ENCODE data around the gene FNDC3A.

The FNDC3A gene

DNA sequence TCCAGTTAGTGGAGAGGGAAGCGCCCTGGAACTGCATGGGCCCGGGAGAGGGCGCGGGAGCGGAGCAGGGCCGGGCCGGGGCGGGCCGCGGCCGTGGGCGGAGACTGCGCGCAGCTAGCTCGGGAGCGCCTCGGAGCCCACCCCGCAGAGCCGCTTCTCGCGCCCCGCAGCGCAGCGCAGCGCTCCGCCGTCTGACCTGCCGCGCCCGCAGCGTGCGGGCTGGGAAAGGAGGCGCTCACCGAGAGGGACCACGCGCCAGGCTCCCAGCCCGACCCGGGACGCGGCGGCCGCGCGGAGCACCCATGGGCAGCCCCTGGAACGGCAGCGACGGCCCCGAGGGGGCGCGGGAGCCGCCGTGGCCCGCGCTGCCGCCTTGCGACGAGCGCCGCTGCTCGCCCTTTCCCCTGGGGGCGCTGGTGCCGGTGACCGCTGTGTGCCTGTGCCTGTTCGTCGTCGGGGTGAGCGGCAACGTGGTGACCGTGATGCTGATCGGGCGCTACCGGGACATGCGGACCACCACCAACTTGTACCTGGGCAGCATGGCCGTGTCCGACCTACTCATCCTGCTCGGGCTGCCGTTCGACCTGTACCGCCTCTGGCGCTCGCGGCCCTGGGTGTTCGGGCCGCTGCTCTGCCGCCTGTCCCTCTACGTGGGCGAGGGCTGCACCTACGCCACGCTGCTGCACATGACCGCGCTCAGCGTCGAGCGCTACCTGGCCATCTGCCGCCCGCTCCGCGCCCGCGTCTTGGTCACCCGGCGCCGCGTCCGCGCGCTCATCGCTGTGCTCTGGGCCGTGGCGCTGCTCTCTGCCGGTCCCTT, 244.5 kb downstream of the FNDC3A start, which contains the start of gene MLNR:
Gene MLNR, plus strand, starts transcription at position 303 of the 820 bp plus-strand sequence. Its CDS starts 0 bp downstream, at position 303.
- DNase-seq: no peak

DNA sequence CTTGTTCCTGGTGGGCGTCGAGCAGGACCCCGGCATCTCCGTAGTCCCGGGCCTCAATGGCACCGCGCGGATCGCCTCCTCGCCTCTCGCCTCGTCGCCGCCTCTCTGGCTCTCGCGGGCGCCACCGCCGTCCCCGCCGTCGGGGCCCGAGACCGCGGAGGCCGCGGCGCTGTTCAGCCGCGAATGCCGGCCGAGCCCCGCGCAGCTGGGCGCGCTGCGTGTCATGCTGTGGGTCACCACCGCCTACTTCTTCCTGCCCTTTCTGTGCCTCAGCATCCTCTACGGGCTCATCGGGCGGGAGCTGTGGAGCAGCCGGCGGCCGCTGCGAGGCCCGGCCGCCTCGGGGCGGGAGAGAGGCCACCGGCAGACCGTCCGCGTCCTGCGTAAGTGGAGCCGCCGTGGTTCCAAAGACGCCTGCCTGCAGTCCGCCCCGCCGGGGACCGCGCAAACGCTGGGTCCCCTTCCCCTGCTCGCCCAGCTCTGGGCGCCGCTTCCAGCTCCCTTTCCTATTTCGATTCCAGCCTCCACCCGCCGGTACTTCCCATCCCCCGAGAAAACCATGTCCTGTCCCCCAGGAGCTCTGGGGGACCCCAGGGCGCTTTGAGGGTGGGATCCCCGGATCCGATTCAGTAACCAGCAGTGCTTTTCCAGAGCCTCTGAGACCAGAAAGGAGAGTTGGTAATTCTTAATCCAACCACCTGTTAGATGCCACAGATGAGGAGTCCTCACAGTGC, 245.3 kb downstream of the FNDC3A start:
- DNase-seq: no peak

DNA sequence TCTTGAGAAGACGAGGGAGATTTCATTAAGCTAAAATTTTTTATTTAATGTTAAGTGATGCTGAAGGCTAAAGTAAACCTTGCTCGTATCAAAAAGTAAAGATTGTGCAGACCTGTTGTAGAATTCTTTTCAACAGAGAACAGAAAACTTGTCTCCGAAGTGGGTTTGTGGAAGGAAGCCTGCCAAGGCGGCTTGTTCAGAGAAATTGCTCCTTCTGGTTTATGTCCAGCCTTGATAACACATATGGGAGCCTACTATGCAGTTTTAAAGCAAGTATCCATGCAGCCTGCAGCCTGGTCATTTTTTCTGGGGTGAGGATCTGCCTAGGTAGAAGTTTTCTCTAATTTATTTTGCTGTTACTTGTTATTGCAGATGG, 245.9 kb downstream of the FNDC3A start:
- DNase-seq: no peak

DNA sequence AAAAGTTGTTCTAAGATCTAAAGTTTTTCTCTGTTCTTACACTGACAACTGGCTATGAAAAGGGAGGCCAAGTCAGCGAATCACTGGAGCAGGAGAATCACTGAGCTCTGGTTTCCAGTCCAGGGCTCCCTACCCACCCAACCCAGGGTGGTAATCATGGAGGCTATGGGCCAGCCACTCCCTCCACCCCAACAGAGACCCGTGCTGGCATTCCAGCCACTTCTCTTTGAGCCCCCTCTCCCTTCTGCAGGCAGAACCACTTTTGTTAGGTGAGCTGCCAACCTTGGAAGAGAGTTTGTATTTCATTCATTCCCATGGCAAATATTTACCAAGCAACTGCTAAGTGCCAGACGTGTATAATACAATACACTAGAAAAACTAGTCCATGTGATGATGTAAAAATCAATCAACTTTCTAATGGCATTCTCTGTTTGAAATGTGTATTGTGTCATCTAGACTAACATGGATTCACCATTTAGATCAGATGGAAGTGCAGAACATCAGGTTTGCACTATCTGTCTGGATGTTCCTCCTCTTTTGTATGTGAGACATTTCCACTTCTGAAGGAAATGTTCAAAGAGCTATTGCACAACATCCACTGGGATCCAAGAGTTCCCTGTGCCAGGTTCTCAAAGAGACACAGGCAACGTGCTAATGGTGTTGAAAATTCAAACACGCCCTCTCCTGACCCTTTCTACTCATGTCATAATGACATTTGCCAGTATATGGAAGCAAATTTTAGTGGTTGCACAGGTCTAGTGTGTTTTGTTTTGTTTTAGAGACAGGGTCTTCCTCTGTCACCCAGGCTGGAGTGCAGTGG, 249.7 kb downstream of the FNDC3A start:
- no peak for DNase-seq

DNA sequence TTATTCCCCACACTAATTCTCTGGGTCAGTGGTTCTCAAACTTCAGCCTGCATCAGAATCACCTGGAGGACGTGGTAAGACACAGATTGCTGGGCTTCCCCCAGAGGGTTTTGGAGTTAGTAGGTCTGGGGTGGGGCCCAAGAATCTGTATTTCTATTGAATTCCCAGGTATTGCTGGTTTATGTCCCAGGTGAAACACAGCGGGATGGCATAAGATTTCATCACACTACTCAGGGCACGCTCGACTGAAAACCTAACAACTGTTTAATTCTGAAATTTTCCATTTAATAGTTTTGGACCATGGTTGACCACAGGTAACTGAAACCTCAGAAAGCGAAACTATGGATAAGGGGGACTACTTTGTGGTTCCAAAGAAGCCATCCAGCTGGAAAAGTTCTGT, 250.9 kb downstream of the FNDC3A start:
- DNase-seq: no peak

DNA sequence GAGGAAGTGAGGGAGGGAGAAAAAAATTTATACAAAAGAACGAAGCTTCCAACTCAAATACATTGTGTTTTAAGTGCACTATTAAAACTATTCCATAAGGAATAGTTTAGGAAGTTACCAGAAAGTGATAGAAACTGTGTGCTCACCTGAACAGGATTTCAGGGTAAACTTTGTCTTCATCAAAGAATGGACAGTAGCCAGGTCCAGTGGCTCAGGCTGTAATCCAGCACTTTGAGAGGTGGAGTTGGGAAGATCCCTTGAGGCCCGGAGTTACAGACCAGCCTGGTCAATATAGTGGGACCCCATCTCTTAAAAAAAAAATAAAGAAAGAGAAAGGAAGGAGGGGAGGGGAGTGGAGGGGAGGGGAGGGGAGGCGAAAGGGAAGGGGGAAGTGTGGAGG, 259.0 kb downstream of the FNDC3A start:
- DNase-seq: no peak

DNA sequence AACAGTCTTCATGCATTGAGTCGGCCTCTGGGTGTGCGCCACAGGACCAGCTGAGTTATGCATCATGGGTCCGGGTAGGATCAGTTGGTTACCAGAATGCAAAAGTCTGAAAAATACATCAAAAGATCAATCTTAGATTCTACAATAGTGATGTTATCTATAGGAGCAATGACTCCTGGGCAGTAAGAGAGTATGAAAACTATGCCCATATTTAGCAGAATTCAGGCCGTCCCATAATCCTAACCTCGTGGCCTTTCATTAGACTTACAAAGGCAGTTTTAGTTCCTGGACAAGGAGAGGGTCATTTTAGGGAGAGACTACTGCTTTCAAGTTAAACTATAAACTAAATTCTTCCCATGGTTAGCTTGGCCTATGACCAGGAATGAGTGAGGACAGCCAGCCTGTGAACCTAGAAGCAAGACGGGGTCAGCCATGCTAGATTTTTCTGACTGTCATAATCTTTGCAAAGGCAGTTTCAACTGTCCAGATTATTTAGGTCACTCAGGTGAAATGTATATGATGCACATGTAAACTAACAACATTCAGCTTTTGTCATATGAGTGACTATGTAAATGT, 260.2 kb downstream of the FNDC3A start:
- no peak for DNase-seq

DNA sequence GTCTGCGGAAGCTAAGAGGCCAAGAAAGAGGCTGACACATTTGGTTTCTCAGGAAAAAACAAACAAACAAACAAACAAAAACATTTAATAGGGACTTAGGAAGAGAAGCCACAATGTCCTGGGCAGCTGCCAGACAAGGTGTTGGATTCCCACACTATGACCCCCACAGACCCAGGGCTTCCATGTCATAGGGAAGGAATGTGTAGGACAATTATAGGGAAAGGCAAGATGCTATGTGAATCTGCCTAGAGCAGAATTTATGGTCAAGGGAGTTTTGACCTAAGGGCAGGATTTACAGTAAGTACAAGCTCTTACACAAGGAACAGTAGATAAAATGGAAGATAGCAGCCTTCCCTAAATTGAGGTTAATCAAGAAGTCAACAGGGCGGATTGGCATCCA, 262.9 kb downstream of the FNDC3A start:
- no peak for DNase-seq

DNA sequence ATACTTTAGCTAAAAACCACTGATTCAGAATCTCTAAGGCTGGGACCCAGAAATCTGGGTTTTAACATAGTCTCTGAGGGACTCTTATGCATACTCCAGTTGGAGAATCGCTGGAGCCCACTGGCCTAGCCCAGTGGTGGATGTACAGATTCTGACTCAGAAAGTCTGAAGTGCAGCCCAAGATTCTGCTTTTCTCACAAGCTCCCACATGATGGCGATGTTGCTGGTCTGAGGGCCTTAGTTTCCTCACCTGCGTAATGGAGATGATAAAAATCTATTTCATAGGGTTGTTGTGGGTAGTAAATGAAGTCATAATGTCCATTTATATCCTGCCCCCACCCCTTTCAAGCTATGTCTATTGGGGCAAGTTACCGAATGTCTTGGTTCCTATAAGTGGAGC, 264.3 kb downstream of the FNDC3A start:
- no peak for DNase-seq

DNA sequence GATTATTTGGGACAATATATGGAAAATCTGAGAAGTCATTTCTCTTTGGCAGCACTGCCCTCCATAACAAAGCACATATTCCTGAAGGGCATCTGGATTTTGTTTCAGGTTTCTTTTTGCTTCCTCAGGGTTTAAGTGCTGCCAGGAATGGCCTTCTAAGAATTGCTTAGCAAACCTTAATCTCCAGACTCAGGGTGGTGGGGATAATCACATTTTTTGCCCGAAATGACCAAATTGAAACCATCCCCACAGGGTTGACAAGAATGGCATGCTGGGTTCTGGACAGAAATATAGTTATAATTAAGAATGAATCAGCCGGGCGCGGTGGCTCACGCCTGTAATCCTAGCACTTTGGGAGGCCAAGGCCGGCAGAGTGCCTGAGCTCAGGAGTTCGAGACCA, 265.6 kb downstream of the FNDC3A start:
- DNase-seq: no peak

DNA sequence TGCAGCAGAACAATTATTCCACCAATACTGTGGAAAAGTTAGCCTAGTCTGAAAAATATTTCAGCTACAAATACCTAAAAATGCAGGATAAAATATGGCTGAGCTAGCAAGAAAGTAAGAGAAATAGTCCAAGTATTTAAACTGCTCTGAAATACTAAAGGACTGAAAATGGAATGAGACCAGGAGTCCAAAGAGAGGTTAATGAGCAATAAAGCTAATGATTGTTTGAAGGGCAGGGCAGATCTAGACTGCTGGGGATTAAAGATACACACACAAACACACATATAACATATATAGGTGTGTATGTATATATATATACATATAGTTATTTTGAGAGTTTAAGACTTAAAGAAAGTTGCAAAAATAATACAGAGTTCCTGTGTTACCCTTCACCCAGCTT, 269.4 kb downstream of the FNDC3A start:
- DNase-seq: no peak

DNA sequence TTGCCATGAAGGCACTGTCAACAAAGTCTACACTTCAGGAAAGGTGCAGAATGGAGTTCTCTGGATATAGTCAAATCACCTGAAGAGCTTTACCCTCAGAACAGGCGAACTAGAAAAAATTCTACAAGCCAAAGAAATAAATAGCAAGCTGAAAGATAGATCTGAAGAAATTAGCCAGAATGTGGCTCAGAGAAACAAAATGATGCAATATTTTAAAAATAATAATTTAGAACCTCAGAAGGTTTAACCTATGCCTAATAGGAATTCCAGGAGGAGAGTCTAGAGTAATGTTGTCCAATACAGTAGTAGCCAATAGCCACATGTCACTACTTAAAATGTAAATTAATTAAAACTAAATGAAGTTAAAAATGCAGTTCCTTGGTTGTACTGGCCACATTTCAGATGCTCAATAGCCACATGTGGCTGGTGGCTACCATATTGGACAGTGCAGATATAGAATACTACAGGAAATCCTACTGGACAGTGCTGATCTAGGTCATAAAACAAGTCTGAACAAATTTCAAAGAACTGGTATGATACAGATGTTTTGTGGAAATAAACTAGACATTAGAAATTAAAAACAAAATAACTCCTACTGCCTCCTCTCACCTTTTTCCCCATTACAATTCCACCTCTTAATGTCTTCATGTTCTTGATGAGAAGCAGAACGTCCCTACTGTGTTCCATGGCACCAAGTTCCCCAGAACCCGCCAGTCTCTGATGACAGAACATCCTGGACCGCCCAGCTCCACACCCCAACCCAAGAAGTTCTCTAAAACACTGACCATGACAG, 271.3 kb downstream of the FNDC3A start:
- DNase-seq: no peak

DNA sequence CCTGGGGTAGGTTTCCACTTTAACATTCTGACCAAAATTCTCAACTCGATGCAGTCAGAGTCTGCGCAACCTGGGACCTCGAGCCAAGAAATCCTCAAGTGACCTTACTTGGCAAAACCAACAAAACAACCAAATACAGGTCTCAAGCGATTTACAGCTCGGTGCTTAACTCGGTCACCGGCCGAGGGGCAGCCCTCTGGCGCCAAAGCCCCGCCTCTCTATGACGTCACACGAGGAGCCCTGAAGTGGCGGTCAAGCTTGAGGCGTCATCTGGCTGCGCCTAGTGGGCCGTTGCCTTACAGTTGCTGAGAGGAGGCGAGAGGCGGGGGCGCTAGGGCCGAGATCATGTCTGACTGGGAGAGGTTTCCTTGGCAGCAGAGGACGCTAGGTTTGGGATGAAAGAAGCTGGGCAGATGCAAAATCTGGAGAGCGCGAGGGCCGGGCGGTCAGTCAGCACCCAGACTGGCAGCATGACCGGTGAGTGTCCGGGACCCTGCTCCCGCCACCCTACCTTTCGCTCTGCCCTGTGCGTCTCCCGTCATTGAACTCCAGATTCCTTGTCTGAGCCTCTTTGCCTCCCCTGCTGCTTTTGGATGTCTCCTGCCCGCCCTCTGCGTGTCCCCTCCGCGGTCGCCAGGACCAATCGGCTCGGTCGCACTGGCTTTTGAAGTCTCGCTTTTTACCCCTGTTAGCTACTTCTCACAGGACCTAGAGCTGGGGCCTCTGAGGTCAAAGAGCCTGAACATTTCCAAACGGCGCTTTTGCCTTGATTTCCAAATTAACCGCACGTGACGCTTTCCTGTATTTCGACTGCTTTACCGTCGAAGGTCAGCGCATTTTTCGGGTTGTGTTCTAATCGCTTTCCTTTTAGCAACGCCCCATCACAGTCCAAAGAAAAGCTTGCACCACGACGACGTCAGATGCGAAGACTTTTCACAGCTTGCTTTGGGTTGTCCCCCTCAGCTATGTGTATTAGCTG, 272.2 kb downstream of the FNDC3A start, which contains the start of gene CDADC1:
Gene CDADC1, plus strand, starts transcription at position 283 of the 979 bp plus-strand sequence. Its CDS starts 113 bp downstream, at position 396.
- DNase-seq: peak; percentile 43

DNA sequence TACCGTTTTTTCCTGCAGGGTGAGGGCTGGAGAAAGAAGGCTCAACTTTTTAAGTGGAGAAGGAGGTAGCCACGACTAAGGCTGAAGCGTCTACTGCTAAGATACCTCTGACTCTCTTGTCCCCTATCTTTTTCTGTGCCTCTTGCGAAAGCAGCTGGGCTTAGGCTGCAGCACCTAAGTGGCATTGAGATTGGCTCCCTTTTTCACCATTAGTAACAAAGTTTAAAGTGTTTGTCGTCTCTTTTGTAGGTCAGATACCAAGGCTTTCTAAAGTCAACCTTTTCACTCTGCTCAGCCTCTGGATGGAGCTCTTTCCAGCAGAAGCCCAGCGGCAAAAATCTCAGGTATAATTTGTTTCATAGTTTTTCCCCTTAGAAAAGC, 272.9 kb downstream of the FNDC3A start:
- DNase-seq: no peak

DNA sequence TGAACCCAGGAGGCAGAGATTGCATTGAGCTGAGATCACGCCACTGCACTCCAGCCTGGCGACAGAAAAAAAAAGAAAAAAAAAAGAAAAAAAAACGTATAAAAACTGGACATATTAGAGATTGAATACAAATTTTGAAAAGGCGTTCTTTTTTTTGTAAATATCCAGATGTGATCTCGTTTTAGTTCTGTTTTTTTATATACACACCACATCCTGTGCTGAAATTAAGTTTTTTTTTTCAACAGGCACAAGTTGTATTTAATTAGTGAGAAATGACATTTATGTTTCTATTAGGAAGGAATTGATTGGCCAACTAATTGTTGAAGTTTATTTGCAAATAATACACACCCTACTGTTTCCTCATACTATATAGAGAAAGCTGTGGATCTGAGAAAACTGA, 275.6 kb downstream of the FNDC3A start:
- no peak for DNase-seq

DNA sequence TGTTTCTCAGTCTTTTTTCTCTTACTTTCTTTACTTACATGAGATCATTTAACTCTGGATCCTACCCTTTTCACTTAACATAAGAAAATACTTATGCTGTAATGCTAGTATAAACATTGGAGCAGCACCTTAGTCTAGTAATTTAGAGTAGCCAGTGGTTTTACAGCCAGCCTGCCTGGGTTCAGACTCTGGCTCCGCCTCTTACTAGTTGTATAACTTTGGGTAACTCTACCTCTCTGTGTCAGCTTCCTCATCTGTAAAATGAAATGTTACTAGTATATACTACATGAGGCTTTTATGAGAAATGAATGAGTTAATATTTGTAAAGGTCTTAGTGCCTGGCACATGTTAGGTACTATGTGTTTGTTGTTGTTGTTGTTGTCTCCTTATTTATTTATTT, 277.6 kb downstream of the FNDC3A start:
- no peak for DNase-seq

DNA sequence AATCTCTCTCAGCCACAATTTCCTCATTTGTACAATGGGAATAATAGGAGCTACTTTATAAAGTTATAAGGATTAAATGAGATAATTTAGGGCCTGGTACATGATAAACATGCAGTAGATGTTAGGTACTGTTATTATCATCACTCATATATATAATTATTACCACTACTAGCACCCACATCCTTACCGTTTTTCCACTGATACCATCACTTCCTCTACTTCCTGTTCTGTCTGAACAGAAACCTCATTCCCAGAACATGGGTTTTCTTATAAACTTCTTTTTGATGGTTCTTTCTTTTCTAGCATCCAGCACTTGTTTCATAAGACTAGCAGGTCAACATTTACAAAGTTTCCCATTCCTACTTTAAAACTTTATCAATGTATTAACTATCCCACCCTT, 278.3 kb downstream of the FNDC3A start:
- no peak for DNase-seq

DNA sequence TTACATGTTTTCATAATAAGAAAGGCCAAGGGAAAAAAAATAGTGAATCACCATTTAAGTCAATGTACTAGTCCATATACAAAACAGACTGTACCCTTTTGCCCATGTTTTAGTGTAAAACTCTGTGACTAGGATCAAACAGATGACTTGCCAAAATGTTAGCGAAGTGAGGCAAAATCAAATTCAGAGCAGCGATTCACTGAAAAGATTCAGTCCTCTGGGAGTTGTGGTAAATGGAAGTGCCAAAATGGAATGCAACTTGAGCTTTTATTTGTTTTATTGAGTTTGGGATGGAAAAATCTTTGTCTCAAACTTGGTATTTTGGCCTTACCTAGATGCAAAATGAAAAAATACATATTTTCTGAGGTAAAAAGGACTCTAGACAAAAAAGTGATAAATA, 281.1 kb downstream of the FNDC3A start:
- DNase-seq: no peak

DNA sequence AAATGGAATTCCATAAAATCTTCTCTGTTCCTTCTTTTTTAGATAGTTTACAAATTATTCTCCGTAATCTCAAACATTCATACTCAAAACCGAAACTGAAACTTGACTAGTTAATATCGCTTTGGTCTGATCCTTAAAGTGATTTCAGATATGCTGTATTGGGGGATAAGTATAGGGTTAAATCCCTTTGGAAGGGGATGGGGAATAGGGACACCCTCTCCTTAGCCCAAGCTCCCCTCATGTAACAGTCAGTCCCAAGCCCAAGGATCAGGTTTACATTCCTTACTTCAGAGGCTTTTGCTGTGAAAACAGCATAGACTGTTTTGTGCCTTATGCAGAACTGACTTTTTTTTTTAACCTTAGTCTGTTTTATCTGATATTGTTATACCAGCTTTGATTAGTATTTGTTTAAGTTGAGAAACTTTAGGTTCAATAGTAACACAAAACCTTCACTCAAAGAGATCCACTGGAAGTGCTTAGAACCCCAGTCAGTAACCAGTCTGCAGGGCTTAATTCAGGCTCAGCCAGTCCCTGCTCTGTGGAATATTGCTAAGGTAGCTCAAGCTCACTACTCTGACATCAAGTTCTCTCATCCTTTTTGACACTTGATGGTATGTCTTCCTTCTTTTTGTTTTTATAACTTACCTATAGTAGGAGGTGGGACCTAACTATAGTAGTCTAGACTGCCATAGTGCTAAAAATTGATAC, 282.5 kb downstream of the FNDC3A start:
- DNase-seq: no peak
